Measurements from ENCODE around the gene SBF2.
A peak's percentile ranks its signal among the peaks of the same experiment; 100 is the strongest.
"Not testable (repeated sequence)": the region's sequence is repeated elsewhere in the genome, so short reads cannot be mapped to it uniquely, and the experiment has no call there.

Gene SBF2

GRCh38 chr11:9943386-9944110 lies 350.5 kb downstream of the SBF2 start:
- DNase-seq (ENCODE audit: low read depth) = peak; percentile 82
- TF ChIP-seq CTCF (IDR thresholded peaks at IDR 0.05; ENCODE audit: insufficient read depth, low read depth, low read length, missing control alignments) = no peak
- H3K4me3 ChIP-seq (ENCODE audit: low read length) = no peak overlapping the region

GRCh38 chr11:9941991-9942390 lies 352.0 kb downstream of the SBF2 start:
- no peak for TF ChIP-seq CTCF (IDR thresholded peaks at IDR 0.05; ENCODE audit: insufficient read depth, low read depth, low read length, missing control alignments)
- DNase-seq (ENCODE audit: low read depth) = no peak
- H3K4me3 ChIP-seq (ENCODE audit: low read length) = no peak overlapping the region

GRCh38 chr11:9939150-9939549 lies 354.9 kb downstream of the SBF2 start:
- H3K4me3 ChIP-seq (ENCODE audit: low read length) = not testable (repeated sequence)

GRCh38 chr11:9936754-9937153 lies 357.3 kb downstream of the SBF2 start:
- TF ChIP-seq CTCF (IDR thresholded peaks at IDR 0.05; ENCODE audit: insufficient read depth, low read depth, low read length, missing control alignments) = no peak
- no peak for DNase-seq (ENCODE audit: low read depth)

More at GRCh38 chr11:9939150-9939549, 354.9 kb downstream of the SBF2 start:
- not testable (repeated sequence) for DNase-seq (ENCODE audit: low read depth)

GRCh38 chr11:9932843-9933242 lies 361.2 kb downstream of the SBF2 start:
- H3K4me3 ChIP-seq (ENCODE audit: low read length); DNase-seq (ENCODE audit: low read depth): not testable (repeated sequence)

More at GRCh38 chr11:9936754-9937153, 357.3 kb downstream of the SBF2 start:
- H3K4me3 ChIP-seq (ENCODE audit: low read length) = no peak overlapping the region

- DNase-seq (ENCODE audit: low read depth); H3K4me3 ChIP-seq (ENCODE audit: low read length): not testable (repeated sequence)
Measured at GRCh38 chr11:9930562-9931331, 363.3 kb downstream of the SBF2 start.

GRCh38 chr11:9927670-9928069 lies 366.3 kb downstream of the SBF2 start:
- H3K4me3 ChIP-seq (ENCODE audit: low read length) = no peak overlapping the region
- no peak for TF ChIP-seq CTCF (IDR thresholded peaks at IDR 0.05; ENCODE audit: insufficient read depth, low read depth, low read length, missing control alignments)
- DNase-seq (ENCODE audit: low read depth) = no peak

GRCh38 chr11:9923280-9923679 lies 370.7 kb downstream of the SBF2 start:
- no peak overlapping the region for H3K4me3 ChIP-seq (ENCODE audit: low read length)
- no peak for TF ChIP-seq CTCF (IDR thresholded peaks at IDR 0.05; ENCODE audit: insufficient read depth, low read depth, low read length, missing control alignments)
- DNase-seq (ENCODE audit: low read depth) = no peak
